ENCODE results near the gene CPVL. TPM values are rescaled to one million over a fixed set of nuclear protein-coding genes. Genes with fewer than 3 reads are reported as not detected.
"Not testable (repeated sequence)": the region's sequence is repeated elsewhere in the genome, so short reads cannot be mapped to it uniquely, and the experiment has no call there.

CPVL gene
- total RNA-seq, 1 donor from 2014 or later, result 0.40 TPM

GRCh38 chr7:29093091-29093490 lies 53.2 kb downstream of the CPVL start:
- not testable (repeated sequence) for DNase-seq (ENCODE audit: low read depth in 2 of 2)

DNA sequence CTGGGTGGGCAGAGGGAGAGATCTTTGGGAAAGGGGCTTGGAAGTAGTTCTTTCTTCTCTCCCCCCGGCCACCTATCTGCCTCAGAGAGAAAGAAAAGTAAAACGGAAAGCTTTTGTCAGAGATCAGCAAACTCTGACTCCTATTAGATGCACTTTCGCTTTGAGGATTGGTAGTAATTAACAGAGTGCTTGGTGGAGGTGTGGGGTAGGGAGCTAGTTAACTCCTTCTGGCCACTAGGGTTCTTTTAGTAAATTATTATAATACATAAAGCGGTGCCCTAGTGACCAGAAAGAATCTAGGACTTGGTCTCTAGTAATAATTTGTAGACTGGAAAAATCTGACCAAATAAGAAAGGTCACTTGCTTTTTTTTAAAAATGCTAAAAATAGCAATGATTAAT lies 54.6 kb downstream of the CPVL start:
- DNase-seq (ENCODE audit: low read depth in 2 of 2), result peak; percentile 12 to 60

GRCh38 chr7:29090836-29091601 lies 55.3 kb downstream of the CPVL start:
- no peak for DNase-seq (ENCODE audit: low read depth in 2 of 2)

DNA sequence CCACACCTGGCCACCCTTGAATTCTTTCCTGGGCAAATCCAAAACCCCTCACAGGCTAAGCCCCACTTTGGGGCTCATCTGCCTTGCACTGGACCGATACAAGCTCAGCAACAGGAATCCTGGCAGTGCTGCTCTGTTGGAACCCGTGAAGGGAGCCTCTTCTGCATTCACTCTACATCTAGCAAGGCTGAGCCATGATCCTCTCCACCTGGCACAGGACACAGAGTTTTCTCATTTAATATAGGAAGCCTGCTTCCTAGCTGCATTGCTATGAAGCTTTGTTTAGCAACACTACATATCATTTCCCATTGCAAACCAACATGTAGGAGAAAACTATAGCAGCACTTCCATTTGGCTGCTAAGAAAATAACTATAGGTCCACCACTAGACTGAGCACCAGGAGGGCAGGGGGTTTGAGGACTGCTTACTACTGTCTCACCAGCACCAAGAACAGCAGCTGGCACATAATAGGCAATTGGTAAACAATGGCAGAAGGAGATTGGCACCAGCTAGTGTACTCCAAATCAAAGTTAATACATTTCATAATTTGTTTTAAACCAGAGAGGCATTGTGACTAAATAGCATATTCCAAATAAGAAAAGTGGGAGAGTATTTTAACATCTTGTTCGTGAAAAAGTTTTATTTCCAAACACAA lies 56.1 kb downstream of the CPVL start:
- DNase-seq (ENCODE audit: low read depth in 2 of 2), result no peak

GRCh38 chr7:29087840-29088170 lies 58.5 kb downstream of the CPVL start:
- DNase-seq (ENCODE audit: low read depth in 2 of 2), result peak in 1 of 2 donors; percentile 28

- DNase-seq (ENCODE audit: low read depth in 2 of 2), result no peak
Measured at GRCh38 chr7:29086545-29086944, 59.8 kb downstream of the CPVL start.

GRCh38 chr7:29084832-29085231 lies 61.5 kb downstream of the CPVL start:
- no peak for DNase-seq (ENCODE audit: low read depth in 2 of 2)

GRCh38 chr7:29080803-29081202 lies 65.5 kb downstream of the CPVL start:
- peak in 1 of 2 donors; percentile 31 for DNase-seq (ENCODE audit: low read depth in 2 of 2)

DNA sequence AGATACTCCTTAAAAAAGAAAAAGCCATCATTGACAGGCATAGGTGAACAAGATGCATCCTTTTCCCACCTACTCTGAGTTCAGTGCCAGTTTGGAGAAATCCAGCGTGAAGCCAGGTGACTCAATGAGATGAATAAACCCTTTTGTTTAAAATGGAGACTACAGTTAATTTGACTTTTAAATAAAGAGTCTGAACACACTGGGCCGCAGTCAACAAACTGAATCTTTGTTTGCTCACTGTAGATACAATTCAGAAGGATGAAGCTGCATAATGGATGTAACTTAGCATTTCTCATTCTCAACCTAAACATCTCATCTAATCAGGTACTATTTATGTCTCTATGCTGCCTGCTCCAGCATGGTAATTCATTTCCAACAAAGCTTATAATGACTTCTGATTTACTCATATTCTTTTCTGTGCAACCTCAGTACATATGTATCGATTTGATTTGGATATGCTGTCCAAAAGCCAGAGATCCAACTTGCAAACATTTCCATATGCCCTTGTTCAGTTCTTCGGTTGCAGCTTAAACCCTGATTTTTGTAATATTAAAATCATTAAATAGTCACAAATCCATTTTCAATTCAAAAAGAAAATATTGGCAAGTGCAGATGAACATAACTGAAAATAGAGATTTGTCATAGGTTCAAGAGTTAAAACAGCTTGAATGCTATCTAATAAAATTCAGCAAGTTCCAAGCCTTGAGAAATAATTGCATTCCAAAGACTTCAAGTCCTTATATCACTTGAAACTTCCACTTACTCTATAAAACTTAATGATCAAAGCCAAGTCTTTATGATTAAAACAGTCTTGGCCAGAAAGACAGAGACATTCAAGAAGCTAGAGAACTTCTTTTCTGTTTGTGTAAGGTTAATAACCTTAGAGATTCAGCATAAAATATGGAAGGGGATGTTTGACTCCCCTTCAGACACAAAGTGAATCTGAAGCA lies 67.8 kb downstream of the CPVL start:
- DNase-seq (ENCODE audit: low read depth in 2 of 2), result no peak

GRCh38 chr7:29077854-29078253 lies 68.5 kb downstream of the CPVL start:
- DNase-seq (ENCODE audit: low read depth in 2 of 2), result no peak

- DNase-seq (ENCODE audit: low read depth in 2 of 2), result no peak
Measured at GRCh38 chr7:29077176-29077575, 69.2 kb downstream of the CPVL start.

- no peak for DNase-seq (ENCODE audit: low read depth in 2 of 2)
Measured at GRCh38 chr7:29076631-29077030, 69.7 kb downstream of the CPVL start.

- DNase-seq (ENCODE audit: low read depth in 2 of 2), result peak in 1 of 2 donors; percentile 58
Measured at GRCh38 chr7:29075606-29076005, 70.7 kb downstream of the CPVL start.

DNA sequence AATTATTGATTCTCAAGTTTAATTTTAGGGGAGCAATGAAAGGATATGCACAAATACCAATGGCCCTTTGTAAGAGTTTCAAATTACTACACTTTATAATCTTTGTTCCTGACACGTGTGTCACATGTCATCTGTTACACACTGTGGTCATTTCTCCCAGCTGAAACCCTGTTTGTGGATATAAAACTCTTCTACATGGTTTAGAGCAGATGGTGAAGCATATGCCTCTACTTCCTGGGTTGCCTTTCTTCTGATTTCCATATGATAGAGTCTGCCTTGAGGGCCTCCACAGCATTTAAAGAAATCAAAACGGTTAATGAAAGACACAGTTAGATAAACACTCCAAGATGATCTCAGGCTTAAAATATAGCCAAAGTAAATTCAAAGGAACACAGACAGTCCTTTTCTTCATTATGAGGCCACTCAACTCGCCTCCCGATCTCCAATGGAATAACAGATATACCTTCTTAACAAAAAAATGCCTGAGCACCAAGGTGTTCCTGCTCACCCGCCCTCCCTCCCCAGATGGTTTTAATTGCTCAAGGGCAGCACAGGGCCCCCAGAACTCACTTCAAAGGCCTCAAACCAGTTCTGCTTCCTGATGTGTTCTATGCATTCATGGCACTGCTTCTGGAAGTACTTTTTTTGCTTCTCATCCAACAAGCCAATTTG lies 75.0 kb downstream of the CPVL start:
- DNase-seq (ENCODE audit: low read depth in 2 of 2), result no peak

- no peak for DNase-seq (ENCODE audit: low read depth in 2 of 2)
Measured at GRCh38 chr7:29066641-29067040, 79.7 kb downstream of the CPVL start.

- no peak for DNase-seq (ENCODE audit: low read depth in 2 of 2)
Measured at GRCh38 chr7:29065181-29065857, 81.0 kb downstream of the CPVL start.

- no peak for DNase-seq (ENCODE audit: low read depth in 2 of 2)
Measured at GRCh38 chr7:29063872-29064271, 82.5 kb downstream of the CPVL start.

GRCh38 chr7:29063236-29063635 lies 83.1 kb downstream of the CPVL start:
- no peak for DNase-seq (ENCODE audit: low read depth in 2 of 2)

DNA sequence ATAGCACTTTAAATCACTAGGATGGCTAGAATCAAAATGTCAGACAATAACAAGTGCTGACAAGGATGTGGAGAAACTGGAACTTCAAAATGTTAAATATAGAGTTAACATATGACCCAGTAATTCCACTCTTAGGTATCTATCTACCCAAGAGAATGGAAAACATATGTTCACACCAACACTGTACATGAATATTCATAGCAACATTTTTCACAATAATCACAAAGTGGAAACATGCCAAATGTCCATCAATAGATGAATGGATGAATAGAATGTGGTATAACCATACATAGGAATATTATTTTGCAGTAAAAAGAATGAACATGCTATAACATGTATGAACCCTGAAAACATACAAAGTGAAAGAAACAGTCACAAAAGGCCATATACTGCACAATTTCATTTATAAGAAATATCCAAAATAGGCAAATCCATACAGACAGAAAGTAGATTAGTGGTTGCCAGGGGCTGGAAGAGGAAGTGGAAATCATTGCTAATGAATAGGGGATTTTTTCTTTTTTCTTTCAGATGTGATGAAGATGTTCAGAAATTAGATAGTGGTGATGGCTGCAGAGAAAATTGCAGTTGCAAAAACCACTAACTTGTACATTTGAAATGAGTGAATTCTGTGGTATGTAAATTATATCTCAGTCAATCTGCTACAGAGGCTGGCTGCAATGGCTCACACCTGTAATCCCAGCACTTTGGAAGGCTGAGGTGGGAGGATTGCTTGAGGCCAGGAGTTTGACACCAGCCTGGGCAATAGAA lies 93.0 kb downstream of the CPVL start:
- no peak for DNase-seq (ENCODE audit: low read depth in 2 of 2)

- DNase-seq (ENCODE audit: low read depth in 2 of 2), result no peak
Measured at GRCh38 chr7:29046978-29047377, 99.4 kb downstream of the CPVL start.
